ENCODE results near the gene EP400. TPM values are rescaled to one million over a fixed set of nuclear protein-coding genes. Genes with fewer than 3 reads are reported as not detected.

EP400 gene
- total RNA-seq, 1 donor from 2014 or later = 55.2 TPM

DNA sequence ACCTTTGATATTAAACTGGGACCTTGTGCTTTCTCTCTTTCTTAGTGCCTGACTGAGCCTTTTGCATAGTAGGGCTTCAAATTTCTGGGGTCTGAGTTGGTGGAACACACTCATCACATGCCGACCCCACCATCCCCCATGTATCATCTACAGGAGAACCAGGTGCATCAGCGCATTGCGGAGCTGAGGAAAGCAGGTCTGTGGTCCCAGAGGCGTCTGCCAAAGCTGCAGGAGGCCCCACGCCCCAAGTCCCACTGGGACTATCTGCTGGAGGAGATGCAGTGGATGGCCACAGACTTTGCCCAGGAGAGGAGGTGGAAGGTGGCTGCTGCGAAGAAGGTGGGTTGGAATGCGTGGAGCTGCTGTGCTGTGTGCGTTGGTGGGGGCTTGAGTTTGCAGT is 37.8 kb downstream of the EP400 start:
- Mint-ChIP-seq H3K27ac (no peak overlapping the region), H3K36me3 (peaks cover 19% of the 10 kb centered on the region), H3K4me1 (ENCODE audit: unreplicated experiment) (no peaks in the 10 kb centered on the region), H3K27me3 (no peaks in the 10 kb centered on the region), H3K4me3 (no peak overlapping the region), H3K9me3 (no peaks in the 10 kb centered on the region)
- DNase-seq (ENCODE audit: extremely low spot score, unreplicated experiment) = no peak
- TF ChIP-seq, protein P1, sequence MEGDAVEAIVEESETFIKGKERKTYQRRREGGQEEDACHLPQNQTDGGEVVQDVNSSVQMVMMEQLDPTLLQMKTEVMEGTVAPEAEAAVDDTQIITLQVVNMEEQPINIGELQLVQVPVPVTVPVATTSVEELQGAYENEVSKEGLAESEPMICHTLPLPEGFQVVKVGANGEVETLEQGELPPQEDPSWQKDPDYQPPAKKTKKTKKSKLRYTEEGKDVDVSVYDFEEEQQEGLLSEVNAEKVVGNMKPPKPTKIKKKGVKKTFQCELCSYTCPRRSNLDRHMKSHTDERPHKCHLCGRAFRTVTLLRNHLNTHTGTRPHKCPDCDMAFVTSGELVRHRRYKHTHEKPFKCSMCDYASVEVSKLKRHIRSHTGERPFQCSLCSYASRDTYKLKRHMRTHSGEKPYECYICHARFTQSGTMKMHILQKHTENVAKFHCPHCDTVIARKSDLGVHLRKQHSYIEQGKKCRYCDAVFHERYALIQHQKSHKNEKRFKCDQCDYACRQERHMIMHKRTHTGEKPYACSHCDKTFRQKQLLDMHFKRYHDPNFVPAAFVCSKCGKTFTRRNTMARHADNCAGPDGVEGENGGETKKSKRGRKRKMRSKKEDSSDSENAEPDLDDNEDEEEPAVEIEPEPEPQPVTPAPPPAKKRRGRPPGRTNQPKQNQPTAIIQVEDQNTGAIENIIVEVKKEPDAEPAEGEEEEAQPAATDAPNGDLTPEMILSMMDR (conservative IDR thresholded peaks at IDR 0.05) = no peak

DNA sequence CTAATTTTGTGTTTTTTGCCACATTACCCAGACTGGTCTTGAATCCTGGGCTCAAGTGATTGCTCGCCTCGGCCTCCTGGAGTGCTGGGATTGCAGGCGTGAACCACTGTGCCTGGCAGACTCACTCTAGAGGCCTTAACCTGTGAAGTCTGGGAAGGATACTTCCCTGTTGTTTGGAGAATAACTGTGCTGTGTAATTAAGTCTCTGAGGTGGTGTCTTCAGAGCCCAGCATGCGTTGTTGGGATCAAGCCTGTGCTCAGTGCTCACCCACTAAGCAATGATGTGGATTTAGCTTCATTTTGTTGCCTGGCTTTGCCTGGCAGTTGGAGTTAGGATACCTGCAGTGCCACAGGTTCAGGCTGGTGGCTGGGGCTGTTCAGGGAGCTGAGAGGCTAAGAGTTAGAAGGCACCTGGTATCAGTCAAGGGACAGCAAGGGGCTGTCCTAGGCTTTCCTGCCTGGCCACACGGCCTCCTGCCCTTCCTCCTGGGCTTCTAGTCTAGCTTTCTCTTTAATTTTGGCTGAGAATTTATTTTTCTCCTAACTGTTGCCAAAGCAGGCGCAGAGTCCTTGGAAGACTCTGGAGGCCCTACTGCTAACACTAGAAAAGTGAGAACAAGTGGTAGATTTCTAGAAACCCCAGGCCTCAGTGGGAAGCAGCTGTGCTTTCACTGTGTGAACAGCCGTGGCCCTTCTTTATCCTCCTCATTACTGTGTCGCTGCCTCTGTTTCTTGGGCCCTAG is 38.5 kb downstream of the EP400 start:
- Mint-ChIP-seq H3K27me3 (no peaks in the 10 kb centered on the region), H3K27ac (no peak overlapping the region), H3K4me1 (ENCODE audit: unreplicated experiment) (no peaks in the 10 kb centered on the region), H3K4me3 (no peak overlapping the region), H3K36me3 (peaks cover 23% of the 10 kb centered on the region), H3K9me3 (no peaks in the 10 kb centered on the region)
- DNase-seq (ENCODE audit: extremely low spot score, unreplicated experiment) = no peak
- TF ChIP-seq, protein P1 (conservative IDR thresholded peaks at IDR 0.05) = no peak

DNA sequence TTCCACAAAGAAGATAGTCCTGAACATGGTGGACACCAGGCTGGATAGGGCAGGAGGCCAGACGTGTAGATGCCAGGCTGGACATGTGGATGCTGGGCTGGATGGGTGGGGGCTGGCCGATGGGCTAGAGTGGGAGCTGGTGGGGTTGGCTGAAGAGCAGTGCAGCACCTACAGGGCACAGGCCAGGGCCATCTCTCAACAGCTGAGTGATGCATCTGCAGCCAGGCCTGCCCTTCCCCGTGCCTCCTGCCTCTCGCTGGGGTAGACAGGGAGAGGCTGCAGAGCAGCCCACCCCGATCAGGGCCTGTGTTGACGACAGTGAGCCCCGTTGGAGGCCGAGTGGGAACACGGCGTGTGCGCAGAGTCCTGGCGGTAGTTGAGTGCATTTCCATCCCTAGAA is 39.3 kb downstream of the EP400 start:
- TF ChIP-seq, protein P1 (conservative IDR thresholded peaks at IDR 0.05) = no peak
- no peak for DNase-seq (ENCODE audit: extremely low spot score, unreplicated experiment)
- Mint-ChIP-seq H3K4me3 (no peak overlapping the region), H3K27ac (no peak overlapping the region), H3K27me3 (no peaks in the 10 kb centered on the region), H3K4me1 (ENCODE audit: unreplicated experiment) (no peaks in the 10 kb centered on the region), H3K9me3 (no peaks in the 10 kb centered on the region), H3K36me3 (peaks cover 30% of the 10 kb centered on the region)

DNA sequence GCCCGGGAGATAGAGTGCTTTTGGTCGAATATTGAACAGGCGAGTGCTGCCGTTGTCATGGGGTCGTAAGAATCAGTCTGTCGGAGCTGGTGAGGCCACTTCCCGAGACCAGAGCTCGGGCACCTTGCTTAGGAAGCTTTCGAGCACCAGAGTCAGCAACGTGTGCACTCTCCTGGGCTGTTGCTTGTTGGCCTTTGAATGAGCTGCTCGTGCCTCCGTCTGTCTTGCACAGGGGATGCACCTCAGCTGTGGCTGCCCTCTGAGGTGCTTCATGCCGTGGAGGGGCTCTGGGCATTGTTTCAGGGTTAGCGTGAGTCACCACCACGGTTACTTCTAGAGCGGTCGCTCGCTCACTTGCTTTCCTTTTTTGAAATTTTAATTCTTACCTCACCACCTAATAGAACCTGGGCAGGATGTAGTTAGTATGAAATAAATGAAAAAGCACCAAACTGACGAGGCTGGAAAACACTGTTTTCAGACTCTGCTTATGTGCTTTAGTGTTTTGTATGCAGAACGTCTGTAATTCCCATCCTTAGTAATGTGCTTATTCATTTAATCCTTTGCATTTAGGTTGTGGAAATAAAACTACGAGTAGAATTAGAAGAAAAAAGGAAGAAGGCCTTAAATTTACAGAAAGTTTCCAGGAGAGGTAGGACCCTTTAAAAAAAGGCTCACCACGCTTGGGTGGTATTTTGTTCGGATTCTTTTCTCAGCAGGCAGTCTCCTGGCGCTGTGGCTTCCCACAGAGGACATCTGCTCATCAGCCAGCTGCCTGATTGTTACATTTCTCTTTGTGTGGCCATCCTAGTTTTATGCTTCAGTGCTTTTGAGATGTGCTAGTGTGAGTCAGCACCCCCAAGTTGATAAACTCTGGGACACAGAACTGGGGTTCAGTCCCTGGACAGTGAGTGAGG is 40.6 kb downstream of the EP400 start:
- H3K9me3 Mint-ChIP-seq = no peaks in the 10 kb centered on the region
- H3K36me3 Mint-ChIP-seq = peaks cover 42% of the 10 kb centered on the region
- no peaks in the 10 kb centered on the region for H3K4me1 Mint-ChIP-seq (ENCODE audit: unreplicated experiment)
- no peak for DNase-seq (ENCODE audit: extremely low spot score, unreplicated experiment)
- TF ChIP-seq, protein P1 (conservative IDR thresholded peaks at IDR 0.05) = no peak
- H3K27me3 Mint-ChIP-seq = no peaks in the 10 kb centered on the region
- no peak overlapping the region for H3K4me3 Mint-ChIP-seq
- no peak overlapping the region for H3K27ac Mint-ChIP-seq

DNA sequence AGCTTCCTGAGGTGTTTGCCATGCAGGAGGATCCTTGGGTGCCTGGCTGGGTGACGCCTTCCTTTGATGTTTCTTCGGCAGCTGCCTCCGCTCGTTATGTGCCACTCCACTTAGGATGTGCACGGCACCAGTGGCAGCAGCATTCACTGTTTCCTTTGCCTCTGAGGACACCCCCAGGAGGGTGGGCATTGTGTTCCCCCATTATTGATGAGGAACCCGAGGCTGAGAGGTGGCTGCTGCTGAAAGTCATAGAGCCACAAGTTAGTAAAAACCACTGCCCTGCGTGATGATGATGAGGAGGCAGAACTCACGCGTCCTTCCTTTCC is 41.2 kb downstream of the EP400 start:
- H3K4me1 Mint-ChIP-seq (ENCODE audit: unreplicated experiment) = no peaks in the 10 kb centered on the region

More for the DNA sequence above, 41.2 kb downstream of the EP400 start:
- H3K4me3 Mint-ChIP-seq = no peak overlapping the region
- TF ChIP-seq, protein P1 (conservative IDR thresholded peaks at IDR 0.05) = no peak
- DNase-seq (ENCODE audit: extremely low spot score, unreplicated experiment) = no peak
- peaks cover 42% of the 10 kb centered on the region for H3K36me3 Mint-ChIP-seq
- no peak overlapping the region for H3K27ac Mint-ChIP-seq
- H3K27me3 Mint-ChIP-seq = no peaks in the 10 kb centered on the region
- H3K9me3 Mint-ChIP-seq = no peaks in the 10 kb centered on the region

All from type B pancreatic cell (in vitro differentiated cells).